ENCODE data around the gene NCOA3. TPM values are rescaled to one million over a fixed set of nuclear protein-coding genes. Genes with fewer than 3 reads are reported as not detected.

NCOA3 gene
- total RNA-seq, 1 experiment from 2014 or later = 25.9 TPM

DNA sequence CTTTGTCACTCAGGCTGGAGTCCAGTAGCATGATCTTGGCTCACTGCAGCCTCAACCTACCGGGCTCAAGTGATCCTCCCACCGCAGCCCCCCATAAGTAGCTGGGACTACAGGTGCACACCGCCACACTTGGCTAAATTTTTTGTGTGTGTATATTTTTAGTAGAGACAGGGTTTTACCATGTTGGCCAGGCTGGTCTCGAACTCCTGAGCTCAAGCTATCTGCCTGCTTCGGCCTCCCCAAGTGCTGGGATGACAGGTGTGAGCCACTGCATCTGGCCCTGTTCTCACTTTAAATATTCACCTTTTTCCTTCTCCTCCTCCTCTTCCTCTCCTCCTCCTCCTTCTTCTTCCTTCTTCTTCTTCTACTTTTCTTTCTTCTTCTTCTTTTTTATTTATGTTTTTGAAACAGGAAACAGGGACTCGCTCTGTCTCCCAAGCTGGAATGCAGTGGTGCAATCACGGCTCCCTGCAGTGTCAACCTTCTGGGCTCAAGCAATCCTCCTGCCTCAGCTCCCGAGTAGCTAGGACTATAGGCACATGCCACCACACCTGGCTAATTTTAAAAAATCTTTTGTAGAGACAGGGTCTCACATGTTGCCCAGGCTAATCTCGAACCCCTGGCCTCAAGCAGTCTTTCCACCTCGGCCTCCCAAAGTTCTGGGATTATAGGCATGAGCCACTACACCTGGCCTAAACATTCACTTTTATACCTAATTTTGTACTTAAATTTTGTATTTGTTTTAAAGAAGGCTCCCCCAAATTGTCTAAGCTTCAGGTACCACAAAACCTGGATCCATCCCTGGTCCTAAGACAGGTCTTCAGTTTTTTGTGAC is 47.2 kb upstream of the NCOA3 start:
- no peak overlapping the region for H3K27ac ChIP-seq (ENCODE audit: low read depth, low read length)
- no peak for TF ChIP-seq POLR2A (IDR thresholded peaks at IDR 0.05; ENCODE audit: borderline replicate concordance, extremely low read depth, insufficient read depth, insufficient read length)
- TF ChIP-seq EGR1 (IDR thresholded peaks at IDR 0.05; ENCODE audit: low read depth) = no peak
- TF ChIP-seq CTCF (IDR thresholded peaks at IDR 0.05 in 2 of 3, conservative IDR thresholded peaks at IDR 0.05 in 1 of 3; ENCODE audit: borderline replicate concordance in 1 of 3, insufficient read depth in 1 of 3, low read depth in 2 of 3, low read length in 2 of 3) = no peak
- TF ChIP-seq TCF7L2 (IDR thresholded peaks at IDR 0.05; ENCODE audit: borderline replicate concordance, extremely low read depth, insufficient read depth, insufficient read length) = no peak
- no peak for TF ChIP-seq ZFX (IDR thresholded peaks at IDR 0.05)
- TF ChIP-seq ELF1 (IDR thresholded peaks at IDR 0.05; ENCODE audit: borderline replicate concordance, low read depth) = no peak
- no peak for TF ChIP-seq REST (IDR thresholded peaks at IDR 0.05; ENCODE audit: low read depth)
- no peak for TF ChIP-seq JUND (IDR thresholded peaks at IDR 0.05)
- H3K36me3 ChIP-seq (ENCODE audit: control insufficient read depth in 1 of 2, insufficient read depth in 2 of 2, low read length in 2 of 2) = no peaks in the 10 kb centered on the region
- no peaks in the 10 kb centered on the region for H3K9me3 ChIP-seq (ENCODE audit: control insufficient read depth in 1 of 2, insufficient read depth in 1 of 2, low read depth in 1 of 2, low read length in 2 of 2)
- ChIA-PET CTCF (no interaction called here), RAD21 (ENCODE audit: low non-redundant PET in 1 of 2, low total read pairs in 2 of 2, uncharacterized antibody in 2 of 2, unreplicated experiment in 2 of 2) (no interaction called here), POLR2A (interaction anchor here (0.9 kb wide), 1 partner anchor 166 kb away, joined by 3 read pairs; no protein-coding TSS in a partner anchor)
- H3K4me1 ChIP-seq (ENCODE audit: control insufficient read depth in 1 of 2, insufficient read depth in 2 of 2, low read length in 2 of 2) = peaks cover 28 to 52% of the 10 kb centered on the region in 2 experiments
- DNase-seq (ENCODE audit: low read depth, low spot score) = no peak
- no peaks in the 10 kb centered on the region for H3K79me2 ChIP-seq (ENCODE audit: insufficient read depth, low read length)
- intact Hi-C loops (cut with micrococcal nuclease) = no loop called here
- no peak overlapping the region for H3K9ac ChIP-seq (ENCODE audit: low read length)
- H3K4me2 ChIP-seq (ENCODE audit: low read length) = peak overlapping the region; percentile 74; the same call in 1 of the 2 replicates
- H2AFZ ChIP-seq (ENCODE audit: low read depth, low read length, poor library complexity, severe bottlenecking) = no peak overlapping the region
- no peak overlapping the region for H3K4me3 ChIP-seq (replicated peaks in 1 of 2; ENCODE audit: low read depth in 1 of 2, low read length in 2 of 2)
- ATAC-seq = no peak
- BruUV-seq (replicated peaks) = no TSS peak
- no peaks in the 10 kb centered on the region for H4K20me1 ChIP-seq (ENCODE audit: insufficient read depth)
- no peaks in the 10 kb centered on the region for H3K27me3 ChIP-seq (ENCODE audit: insufficient read depth, low read length)
- no peaks in the 10 kb centered on the region for H3K9me2 ChIP-seq (ENCODE audit: insufficient read depth)

Measured in HCT116 (cell line).